GM23338 (cell line): Measurements from ENCODE around the gene ARHGEF28. TPM values are rescaled to one million over a fixed set of nuclear protein-coding genes. Genes with fewer than 3 reads are reported as not detected.

Experiments used
- ATAC-seq: fragments of 200-7000 bp; cut with Tn5 transposase; 3 replicates; pipeline ENCODE4 v1.9.1; 2020
- DNase-seq: peaks from one replicate; pipeline ENCODE4 v3.0.0-alpha.2; 2015; ENCODE audit warnings: low spot score
- H2AFZ ChIP-seq: fragments of 200-600 bp; sonication (generic); 2 replicates; pipeline ENCODE4 v1.8.0; 2016; ENCODE audit warnings: antibody characterized with exemption, mild to moderate bottlenecking, moderate library complexity
- H3F3A ChIP-seq: fragments of 200-600 bp; sonication (generic); replicated peaks from 2 replicates; pipeline ENCODE4 v1.8.0; 2017; ENCODE audit warnings: antibody characterized with exemption, mixed run types, low read depth
- H3K27ac ChIP-seq: fragments of 200-600 bp; sonication (generic); 2 replicates; pipeline ENCODE4 v1.6.1; 2016; ENCODE audit warnings: low read depth
- H3K27me3 ChIP-seq: fragments of 200-600 bp; sonication (generic); 2 replicates; pipeline ENCODE4 v1.8.0; 2016; ENCODE audit warnings: mild to moderate bottlenecking, mixed run types, moderate library complexity; ENCODE audit not compliant: insufficient read depth
- H3K36me3 ChIP-seq: fragments of 200-600 bp; sonication (generic); 2 replicates; pipeline ENCODE4 v1.8.0; 2016; ENCODE audit warnings: mild to moderate bottlenecking; ENCODE audit not compliant: insufficient read depth
- H3K4me1 ChIP-seq: fragments of 200-600 bp; sonication (generic); 2 replicates; pipeline ENCODE4 v1.8.0; 2016; ENCODE audit warnings: mild to moderate bottlenecking, moderate library complexity; ENCODE audit not compliant: insufficient read depth
- H3K4me2 ChIP-seq: fragments of 200-600 bp; sonication (generic); 2 replicates; pipeline ENCODE4 v1.7.1; 2017; ENCODE audit warnings: mixed run types
- H3K4me3 ChIP-seq: fragments of 200-600 bp; sonication (generic); 2 replicates; pipeline ENCODE4 v1.6.1; 2016; ENCODE audit warnings: mixed run types
- H3K79me2 ChIP-seq: fragments of 200-600 bp; sonication (generic); replicated peaks from 2 replicates; pipeline ENCODE4 v1.8.0; 2017; ENCODE audit warnings: mild to moderate bottlenecking; ENCODE audit not compliant: insufficient read depth
- H3K9me2 ChIP-seq: fragments of 200-600 bp; sonication (generic); 2 replicates; pipeline ENCODE4 v1.8.0; 2017; ENCODE audit not compliant: insufficient read depth
- H4K20me1 ChIP-seq: fragments of 200-600 bp; sonication (generic); replicated peaks from 2 replicates; pipeline ENCODE4 v1.8.0; 2017; ENCODE audit warnings: mild to moderate bottlenecking; ENCODE audit not compliant: insufficient read depth
- H3K27ac Mint-ChIP-seq: 2 replicates; pipeline ENCODE4 v1.8.0; 2020; ENCODE audit warnings: inconsistent platforms, mild to moderate bottlenecking, moderate library complexity, mixed read lengths
- H3K27me3 Mint-ChIP-seq: 3 replicates; pipeline ENCODE4 v1.8.0; 2022; ENCODE audit warnings: low read depth, mild to moderate bottlenecking, moderate library complexity, mixed read lengths, inconsistent platforms; ENCODE audit not compliant: insufficient read depth, poor library complexity
- H3K36me3 Mint-ChIP-seq: 3 replicates; pipeline ENCODE4 v1.8.0; 2021; ENCODE audit warnings: low read depth, mild to moderate bottlenecking, inconsistent platforms, moderate library complexity, mixed read lengths
- H3K4me1 Mint-ChIP-seq: 3 replicates; pipeline ENCODE4 v1.8.0; 2020; ENCODE audit warnings: mild to moderate bottlenecking, inconsistent platforms, mixed read lengths
- H3K4me3 Mint-ChIP-seq: 3 replicates; pipeline ENCODE4 v1.8.0; 2021; ENCODE audit warnings: moderate library complexity, mild to moderate bottlenecking, inconsistent platforms, mixed read lengths
- H3K9me3 Mint-ChIP-seq: 3 replicates; pipeline ENCODE4 v1.8.0; 2020; ENCODE audit warnings: moderate library complexity, mild to moderate bottlenecking, inconsistent platforms, mixed read lengths
- CREB1 ChIP-seq: fragments of 250-450 bp; sonication (Bioruptor Pico); IDR thresholded peaks from 2 replicates; pipeline ENCODE4 v1.5.0; 2020; ENCODE audit warnings: low read depth, mild to moderate bottlenecking, moderate library complexity
- EZH2 ChIP-seq: fragments of 200-600 bp; sonication (generic); IDR thresholded peaks from one replicate; pipeline ENCODE4 v1.8.0; 2017; ENCODE audit warnings: antibody characterized with exemption, mild to moderate bottlenecking, low read depth; ENCODE audit not compliant: unreplicated experiment
- EZH2phosphoT487 ChIP-seq: fragments of 200-600 bp; sonication (generic); IDR thresholded peaks from one replicate; pipeline ENCODE4 v1.8.1; 2018; ENCODE audit warnings: antibody characterized with exemption; ENCODE audit not compliant: unreplicated experiment
- JUNB ChIP-seq: IDR thresholded peaks from one replicate; pipeline ENCODE4 v1.6.1; 2016; ENCODE audit warnings: antibody characterized with exemption; ENCODE audit not compliant: unreplicated experiment
- NANOG ChIP-seq: IDR thresholded peaks from 2 replicates; pipeline ENCODE4 v1.6.1; 2016; ENCODE audit warnings: antibody characterized with exemption, borderline replicate concordance
- POLR2AphosphoS5 ChIP-seq: IDR thresholded peaks from 2 replicates; pipeline ENCODE4 v1.6.1; 2016; ENCODE audit warnings: antibody characterized with exemption, low read depth
- STAT1 ChIP-seq: IDR thresholded peaks from one replicate; pipeline ENCODE4 v1.6.1; 2016; ENCODE audit warnings: antibody characterized with exemption; ENCODE audit not compliant: unreplicated experiment
- ZNF114 ChIP-seq: fragments of 250-450 bp; sonication (Bioruptor Pico); IDR thresholded peaks from 2 replicates; pipeline ENCODE4 v1.5.0; 2020; ENCODE audit warnings: mild to moderate bottlenecking, moderate library complexity
- ZNF331 ChIP-seq: fragments of 250-450 bp; sonication (Bioruptor Pico); IDR thresholded peaks from 2 replicates; pipeline ENCODE4 v1.5.0; 2020; ENCODE audit warnings: low read depth, mild to moderate bottlenecking, moderate library complexity
- polyA plus RNA-seq: library from polyadenylated mRNA; unstranded; fragments of >200 nt; fragmentation: Nextera tagmentation; extraction: Ambion mirVana; gene quantifications from 2 replicates; pipeline ENCODE4 v1.2.1, GENCODE V29; 2016
- total RNA-seq: library from RNA; depleted of rRNA; stranded (reverse); fragments of >200 nt; shearing (Covaris generic); gene quantifications from 2 replicates; pipeline ENCODE4 v1.2.3, GENCODE V29; 2014
- TF ChIP-seq, protein P1 (sequence below), 2 experiments: fragments of 200-600 bp in 1 of 2; sonication (generic) in 1 of 2; conservative IDR thresholded peaks; 2 replicates each; pipeline versions ENCODE4 v1.5.1 to v1.6.1; 2016 to 2017; ENCODE audit warnings: antibody characterized with exemption in 2 of 2, low read depth in 2 of 2, mild to moderate bottlenecking in 2 of 2, moderate library complexity in 1 of 2
- TF ChIP-seq, protein P2 (sequence below): IDR thresholded peaks from one replicate; pipeline ENCODE4 v1.6.1; 2018; ENCODE audit warnings: antibody characterized with exemption; ENCODE audit not compliant: unreplicated experiment
- TF ChIP-seq, protein P3 (sequence below): IDR thresholded peaks from 2 replicates; pipeline ENCODE4 v1.6.1; 2016; ENCODE audit warnings: antibody characterized with exemption
- TF ChIP-seq, protein P4 (sequence below): fragments of 250-450 bp; sonication (Bioruptor Pico); IDR thresholded peaks from 2 replicates; pipeline ENCODE4 v1.5.0; 2020; ENCODE audit warnings: mild to moderate bottlenecking, moderate library complexity

ARHGEF28 gene
- total and polyA plus RNA-seq, 2 experiments from 2014 or later = 0.39 to 1.0 TPM

- Histone ChIP-seq H2AFZ (no peak overlapping the region), H3K36me3 (no peaks in the 10 kb centered on the region), H3K4me3 (no peak overlapping the region), H3K27me3 (no peaks in the 10 kb centered on the region), H3K9me2 (peaks cover 7% of the 10 kb centered on the region), H4K20me1 (no peaks in the 10 kb centered on the region), H3K4me2 (no peak overlapping the region), H3K79me2 (no peaks in the 10 kb centered on the region), H3K27ac (no peak overlapping the region), H3K4me1 (no peaks in the 10 kb centered on the region), H3F3A (no peaks in the 10 kb centered on the region)
- no peak overlapping the region for H3K4me3 Mint-ChIP-seq
- no peaks in the 10 kb centered on the region for H3K27me3 Mint-ChIP-seq
- no peak for TF ChIP-seq ZNF114
- TF ChIP-seq JUNB = no peak
- TF ChIP-seq, protein P1, sequence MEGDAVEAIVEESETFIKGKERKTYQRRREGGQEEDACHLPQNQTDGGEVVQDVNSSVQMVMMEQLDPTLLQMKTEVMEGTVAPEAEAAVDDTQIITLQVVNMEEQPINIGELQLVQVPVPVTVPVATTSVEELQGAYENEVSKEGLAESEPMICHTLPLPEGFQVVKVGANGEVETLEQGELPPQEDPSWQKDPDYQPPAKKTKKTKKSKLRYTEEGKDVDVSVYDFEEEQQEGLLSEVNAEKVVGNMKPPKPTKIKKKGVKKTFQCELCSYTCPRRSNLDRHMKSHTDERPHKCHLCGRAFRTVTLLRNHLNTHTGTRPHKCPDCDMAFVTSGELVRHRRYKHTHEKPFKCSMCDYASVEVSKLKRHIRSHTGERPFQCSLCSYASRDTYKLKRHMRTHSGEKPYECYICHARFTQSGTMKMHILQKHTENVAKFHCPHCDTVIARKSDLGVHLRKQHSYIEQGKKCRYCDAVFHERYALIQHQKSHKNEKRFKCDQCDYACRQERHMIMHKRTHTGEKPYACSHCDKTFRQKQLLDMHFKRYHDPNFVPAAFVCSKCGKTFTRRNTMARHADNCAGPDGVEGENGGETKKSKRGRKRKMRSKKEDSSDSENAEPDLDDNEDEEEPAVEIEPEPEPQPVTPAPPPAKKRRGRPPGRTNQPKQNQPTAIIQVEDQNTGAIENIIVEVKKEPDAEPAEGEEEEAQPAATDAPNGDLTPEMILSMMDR (conservative IDR thresholded peaks at IDR 0.05; ENCODE audit: low read depth in 2 of 2) = no peak
- TF ChIP-seq, protein P2, sequence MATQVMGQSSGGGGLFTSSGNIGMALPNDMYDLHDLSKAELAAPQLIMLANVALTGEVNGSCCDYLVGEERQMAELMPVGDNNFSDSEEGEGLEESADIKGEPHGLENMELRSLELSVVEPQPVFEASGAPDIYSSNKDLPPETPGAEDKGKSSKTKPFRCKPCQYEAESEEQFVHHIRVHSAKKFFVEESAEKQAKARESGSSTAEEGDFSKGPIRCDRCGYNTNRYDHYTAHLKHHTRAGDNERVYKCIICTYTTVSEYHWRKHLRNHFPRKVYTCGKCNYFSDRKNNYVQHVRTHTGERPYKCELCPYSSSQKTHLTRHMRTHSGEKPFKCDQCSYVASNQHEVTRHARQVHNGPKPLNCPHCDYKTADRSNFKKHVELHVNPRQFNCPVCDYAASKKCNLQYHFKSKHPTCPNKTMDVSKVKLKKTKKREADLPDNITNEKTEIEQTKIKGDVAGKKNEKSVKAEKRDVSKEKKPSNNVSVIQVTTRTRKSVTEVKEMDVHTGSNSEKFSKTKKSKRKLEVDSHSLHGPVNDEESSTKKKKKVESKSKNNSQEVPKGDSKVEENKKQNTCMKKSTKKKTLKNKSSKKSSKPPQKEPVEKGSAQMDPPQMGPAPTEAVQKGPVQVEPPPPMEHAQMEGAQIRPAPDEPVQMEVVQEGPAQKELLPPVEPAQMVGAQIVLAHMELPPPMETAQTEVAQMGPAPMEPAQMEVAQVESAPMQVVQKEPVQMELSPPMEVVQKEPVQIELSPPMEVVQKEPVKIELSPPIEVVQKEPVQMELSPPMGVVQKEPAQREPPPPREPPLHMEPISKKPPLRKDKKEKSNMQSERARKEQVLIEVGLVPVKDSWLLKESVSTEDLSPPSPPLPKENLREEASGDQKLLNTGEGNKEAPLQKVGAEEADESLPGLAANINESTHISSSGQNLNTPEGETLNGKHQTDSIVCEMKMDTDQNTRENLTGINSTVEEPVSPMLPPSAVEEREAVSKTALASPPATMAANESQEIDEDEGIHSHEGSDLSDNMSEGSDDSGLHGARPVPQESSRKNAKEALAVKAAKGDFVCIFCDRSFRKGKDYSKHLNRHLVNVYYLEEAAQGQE = no peak
- TF ChIP-seq, protein P3, sequence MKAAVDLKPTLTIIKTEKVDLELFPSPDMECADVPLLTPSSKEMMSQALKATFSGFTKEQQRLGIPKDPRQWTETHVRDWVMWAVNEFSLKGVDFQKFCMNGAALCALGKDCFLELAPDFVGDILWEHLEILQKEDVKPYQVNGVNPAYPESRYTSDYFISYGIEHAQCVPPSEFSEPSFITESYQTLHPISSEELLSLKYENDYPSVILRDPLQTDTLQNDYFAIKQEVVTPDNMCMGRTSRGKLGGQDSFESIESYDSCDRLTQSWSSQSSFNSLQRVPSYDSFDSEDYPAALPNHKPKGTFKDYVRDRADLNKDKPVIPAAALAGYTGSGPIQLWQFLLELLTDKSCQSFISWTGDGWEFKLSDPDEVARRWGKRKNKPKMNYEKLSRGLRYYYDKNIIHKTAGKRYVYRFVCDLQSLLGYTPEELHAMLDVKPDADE = no peak
- TF ChIP-seq ZNF331 (CRISPR knock-in tag) = no peak
- TF ChIP-seq EZH2phosphoT487 = no peak
- TF ChIP-seq NANOG = no peak
- TF ChIP-seq STAT1 = no peak
- TF ChIP-seq, protein P4, sequence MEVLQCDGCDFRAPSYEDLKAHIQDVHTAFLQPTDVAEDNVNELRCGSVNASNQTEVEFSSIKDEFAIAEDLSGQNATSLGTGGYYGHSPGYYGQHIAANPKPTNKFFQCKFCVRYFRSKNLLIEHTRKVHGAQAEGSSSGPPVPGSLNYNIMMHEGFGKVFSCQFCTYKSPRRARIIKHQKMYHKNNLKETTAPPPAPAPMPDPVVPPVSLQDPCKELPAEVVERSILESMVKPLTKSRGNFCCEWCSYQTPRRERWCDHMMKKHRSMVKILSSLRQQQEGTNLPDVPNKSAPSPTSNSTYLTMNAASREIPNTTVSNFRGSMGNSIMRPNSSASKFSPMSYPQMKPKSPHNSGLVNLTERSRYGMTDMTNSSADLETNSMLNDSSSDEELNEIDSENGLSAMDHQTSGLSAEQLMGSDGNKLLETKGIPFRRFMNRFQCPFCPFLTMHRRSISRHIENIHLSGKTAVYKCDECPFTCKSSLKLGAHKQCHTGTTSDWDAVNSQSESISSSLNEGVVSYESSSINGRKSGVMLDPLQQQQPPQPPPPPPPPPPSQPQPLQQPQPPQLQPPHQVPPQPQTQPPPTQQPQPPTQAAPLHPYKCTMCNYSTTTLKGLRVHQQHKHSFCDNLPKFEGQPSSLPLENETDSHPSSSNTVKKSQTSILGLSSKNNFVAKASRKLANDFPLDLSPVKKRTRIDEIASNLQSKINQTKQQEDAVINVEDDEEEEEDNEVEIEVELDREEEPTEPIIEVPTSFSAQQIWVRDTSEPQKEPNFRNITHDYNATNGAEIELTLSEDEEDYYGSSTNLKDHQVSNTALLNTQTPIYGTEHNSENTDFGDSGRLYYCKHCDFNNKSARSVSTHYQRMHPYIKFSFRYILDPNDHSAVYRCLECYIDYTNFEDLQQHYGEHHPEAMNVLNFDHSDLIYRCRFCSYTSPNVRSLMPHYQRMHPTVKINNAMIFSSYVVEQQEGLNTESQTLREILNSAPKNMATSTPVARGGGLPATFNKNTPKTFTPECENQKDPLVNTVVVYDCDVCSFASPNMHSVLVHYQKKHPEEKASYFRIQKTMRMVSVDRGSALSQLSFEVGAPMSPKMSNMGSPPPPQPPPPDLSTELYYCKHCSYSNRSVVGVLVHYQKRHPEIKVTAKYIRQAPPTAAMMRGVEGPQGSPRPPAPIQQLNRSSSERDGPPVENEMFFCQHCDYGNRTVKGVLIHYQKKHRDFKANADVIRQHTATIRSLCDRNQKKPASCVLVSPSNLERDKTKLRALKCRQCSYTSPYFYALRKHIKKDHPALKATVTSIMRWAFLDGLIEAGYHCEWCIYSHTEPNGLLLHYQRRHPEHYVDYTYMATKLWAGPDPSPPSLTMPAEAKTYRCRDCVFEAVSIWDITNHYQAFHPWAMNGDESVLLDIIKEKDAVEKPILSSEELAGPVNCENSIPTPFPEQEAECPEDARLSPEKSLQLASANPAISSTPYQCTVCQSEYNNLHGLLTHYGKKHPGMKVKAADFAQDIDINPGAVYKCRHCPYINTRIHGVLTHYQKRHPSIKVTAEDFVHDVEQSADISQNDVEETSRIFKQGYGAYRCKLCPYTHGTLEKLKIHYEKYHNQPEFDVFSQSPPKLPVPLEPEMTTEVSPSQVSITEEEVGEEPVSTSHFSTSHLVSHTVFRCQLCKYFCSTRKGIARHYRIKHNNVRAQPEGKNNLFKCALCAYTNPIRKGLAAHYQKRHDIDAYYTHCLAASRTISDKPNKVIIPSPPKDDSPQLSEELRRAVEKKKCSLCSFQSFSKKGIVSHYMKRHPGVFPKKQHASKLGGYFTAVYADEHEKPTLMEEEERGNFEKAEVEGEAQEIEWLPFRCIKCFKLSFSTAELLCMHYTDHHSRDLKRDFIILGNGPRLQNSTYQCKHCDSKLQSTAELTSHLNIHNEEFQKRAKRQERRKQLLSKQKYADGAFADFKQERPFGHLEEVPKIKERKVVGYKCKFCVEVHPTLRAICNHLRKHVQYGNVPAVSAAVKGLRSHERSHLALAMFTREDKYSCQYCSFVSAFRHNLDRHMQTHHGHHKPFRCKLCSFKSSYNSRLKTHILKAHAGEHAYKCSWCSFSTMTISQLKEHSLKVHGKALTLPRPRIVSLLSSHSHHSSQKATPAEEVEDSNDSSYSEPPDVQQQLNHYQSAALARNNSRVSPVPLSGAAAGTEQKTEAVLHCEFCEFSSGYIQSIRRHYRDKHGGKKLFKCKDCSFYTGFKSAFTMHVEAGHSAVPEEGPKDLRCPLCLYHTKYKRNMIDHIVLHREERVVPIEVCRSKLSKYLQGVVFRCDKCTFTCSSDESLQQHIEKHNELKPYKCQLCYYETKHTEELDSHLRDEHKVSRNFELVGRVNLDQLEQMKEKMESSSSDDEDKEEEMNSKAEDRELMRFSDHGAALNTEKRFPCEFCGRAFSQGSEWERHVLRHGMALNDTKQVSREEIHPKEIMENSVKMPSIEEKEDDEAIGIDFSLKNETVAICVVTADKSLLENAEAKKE = no peak
- TF ChIP-seq CREB1 = no peak
- TF ChIP-seq POLR2AphosphoS5 = no peak
- no peak for TF ChIP-seq EZH2
- no peak overlapping the region for H3K27ac Mint-ChIP-seq
- ATAC-seq (no peak), DNase-seq (no peak)
- no peaks in the 10 kb centered on the region for H3K9me3 Mint-ChIP-seq
- H3K36me3 Mint-ChIP-seq = no peaks in the 10 kb centered on the region
- no peaks in the 10 kb centered on the region for H3K4me1 Mint-ChIP-seq
Observed at GRCh38 chr5:73828465-73828864, 202.5 kb downstream of the ARHGEF28 start.
